ENCODE measurements around the gene MAML2. TPM values are rescaled to one million over a fixed set of nuclear protein-coding genes. Genes with fewer than 3 reads are reported as not detected.
A peak's percentile ranks its signal among the peaks of the same experiment; 100 is the strongest.

Gene MAML2
- total RNA-seq, 4 donors from 2014 or later, result 15.9 to 31.9 (median 24.9) TPM

- Histone ChIP-seq H3K4me1 (peaks cover 0 to 29% (median 7%) of the 10 kb centered on the region in 4 donors), H3K27me3 (no peaks in the 10 kb centered on the region), H3K9me3 (no peaks in the 10 kb centered on the region), H3K36me3 (no peaks in the 10 kb centered on the region), H3K4me3 (no peak overlapping the region), H3K27ac (no peak overlapping the region)
- intact Hi-C loops (cut with DNase I; ENCODE audit: low total_unique reads) (no loop called here), in situ Hi-C loops (cut with MboI; ENCODE audit: low pct_ligation_motif_present in 1 of 4, low pct_unique_long_range_greater_than_20kb in 1 of 4, low sequenced_read_pairs in 3 of 4) (loop anchor here in 3 of 4 donors (25.0 kb wide), 1 partner anchor 107 kb away; the partner anchor contains the start of gene MAML2 (in 3 of the 3))
- TF ChIP-seq POLR2A (IDR thresholded peaks at IDR 0.05) (no peak), CTCF (IDR thresholded peaks at IDR 0.05) (no peak)
- DNase-seq, result no peak
- WGBS, 2 donors (ENCODE audit: low coverage in 1 of 2), result 83 to 91% methylated on average over 5 of the region's 5 CpGs
Measured at GRCh38 chr11:96230686-96231085, 112.3 kb downstream of the MAML2 start.

- no peaks in the 10 kb centered on the region for H3K36me3 ChIP-seq
- intact Hi-C loops (cut with DNase I; ENCODE audit: low total_unique reads) (no loop called here), in situ Hi-C loops (cut with MboI; ENCODE audit: low pct_ligation_motif_present in 1 of 4, low pct_unique_long_range_greater_than_20kb in 1 of 4, low sequenced_read_pairs in 3 of 4) (loop anchor here in 3 of 4 donors (25.0 kb wide), 1 partner anchor 108 kb away; the partner anchor contains the start of gene MAML2 (in 3 of the 3))
- peaks cover 0 to 25% (median 6%) of the 10 kb centered on the region in 4 donors for H3K4me1 ChIP-seq
- TF ChIP-seq POLR2AphosphoS5 (IDR thresholded peaks at IDR 0.05), result no peak
- TF ChIP-seq CTCF (IDR thresholded peaks at IDR 0.05), result no peak
- no peak for TF ChIP-seq EP300 (IDR thresholded peaks at IDR 0.05; ENCODE audit: low read depth)
- TF ChIP-seq POLR2A (IDR thresholded peaks at IDR 0.05), result no peak
- no peaks in the 10 kb centered on the region for H3K27me3 ChIP-seq
- WGBS, 2 donors (ENCODE audit: low coverage in 1 of 2), result 77 to 83% methylated on average over 2 of the region's 2 CpGs
- H3K27ac ChIP-seq, result peak overlapping the region in 3 of 4 donors; percentile 51 to 60 (median 54)
- no peak overlapping the region for H3K4me3 ChIP-seq
- no peaks in the 10 kb centered on the region for H3K9me3 ChIP-seq
- no peak for DNase-seq
Measured at GRCh38 chr11:96229354-96229977, 113.5 kb downstream of the MAML2 start.

GRCh38 chr11:96228910-96229309 lies 114.1 kb downstream of the MAML2 start:
- intact Hi-C loops (cut with DNase I; ENCODE audit: low total_unique reads) (no loop called here), in situ Hi-C loops (cut with MboI; ENCODE audit: low pct_ligation_motif_present in 1 of 4, low pct_unique_long_range_greater_than_20kb in 1 of 4, low sequenced_read_pairs in 3 of 4) (loop anchor here in 3 of 4 donors (25.0 kb wide), 1 partner anchor 108 kb away; the partner anchor contains the start of gene MAML2 (in 3 of the 3))
- no peaks in the 10 kb centered on the region for H3K9me3 ChIP-seq
- peak overlapping the region; percentile 51 to 60 (median 56) for H3K27ac ChIP-seq
- peaks cover 0 to 25% (median 6%) of the 10 kb centered on the region in 4 donors for H3K4me1 ChIP-seq
- DNase-seq, result no peak
- H3K36me3 ChIP-seq, result no peaks in the 10 kb centered on the region
- no peak for TF ChIP-seq POLR2A (IDR thresholded peaks at IDR 0.05)
- no peak for TF ChIP-seq CTCF (IDR thresholded peaks at IDR 0.05)
- TF ChIP-seq EP300 (IDR thresholded peaks at IDR 0.05; ENCODE audit: low read depth), result no peak
- TF ChIP-seq POLR2AphosphoS5 (IDR thresholded peaks at IDR 0.05), result no peak
- no peak overlapping the region for H3K4me3 ChIP-seq
- H3K27me3 ChIP-seq, result no peaks in the 10 kb centered on the region

GRCh38 chr11:96228473-96228891 lies 114.5 kb downstream of the MAML2 start:
- H3K4me1 ChIP-seq, result peaks cover 0 to 25% (median 6%) of the 10 kb centered on the region in 4 donors
- no peak overlapping the region for H3K4me3 ChIP-seq
- intact Hi-C loops (cut with DNase I; ENCODE audit: low total_unique reads), result no loop called here
- TF ChIP-seq EP300 (IDR thresholded peaks at IDR 0.05; ENCODE audit: low read depth) (no peak), POLR2AphosphoS5 (IDR thresholded peaks at IDR 0.05) (peak in 1 of 3 donors; percentile 11), POLR2A (IDR thresholded peaks at IDR 0.05) (no peak)
- H3K36me3 ChIP-seq, result no peaks in the 10 kb centered on the region
- in situ Hi-C loops (cut with MboI; ENCODE audit: low pct_ligation_motif_present in 1 of 4, low pct_unique_long_range_greater_than_20kb in 1 of 4, low sequenced_read_pairs in 3 of 4), result loop anchor here in 3 of 4 donors (25.0 kb wide), 1 partner anchor 109 kb away; the partner anchor contains the start of gene MAML2 (in 3 of the 3)
- peak; percentile 49 for DNase-seq
- WGBS, 2 donors (ENCODE audit: low coverage in 1 of 2), result 67% methylated on average over 4 of the region's 4 CpGs; no CpG with 5 or more reads in 1 of the 2 donors
- no peaks in the 10 kb centered on the region for H3K27me3 ChIP-seq
- no peaks in the 10 kb centered on the region for H3K9me3 ChIP-seq
- H3K27ac ChIP-seq, result peak overlapping the region; percentile 51 to 60 (median 56)
